ENCODE data around the gene SOWAHB. TPM values are rescaled to one million over a fixed set of nuclear protein-coding genes. Genes with fewer than 3 reads are reported as not detected.

SOWAHB gene
- polyA plus RNA-seq, 2 of the 4 experiments (the other 2 are of a cell fraction), result 0.04 to 0.10 TPM

DNA sequence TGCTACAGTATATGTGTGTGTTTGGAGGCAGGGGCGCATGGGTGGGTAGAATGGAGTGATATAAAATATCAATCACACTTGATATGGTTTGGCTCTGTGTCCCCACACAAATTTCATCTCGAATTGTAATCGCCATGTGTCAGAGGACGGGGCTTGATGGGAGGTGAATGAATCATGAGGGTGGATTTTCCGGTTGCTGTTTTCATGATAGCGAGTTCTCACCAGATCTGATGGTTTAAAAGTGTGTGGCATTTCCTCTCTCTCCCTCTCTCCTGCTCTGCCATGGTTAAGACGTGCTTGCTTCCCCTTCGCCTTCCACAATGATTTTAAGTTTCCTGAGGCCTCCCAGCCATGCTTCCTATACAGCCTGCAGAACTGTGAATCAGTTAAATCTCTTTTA, 14.8 kb downstream of the SOWAHB start (continued):
- TF ChIP-seq ESRRA (IDR thresholded peaks at IDR 0.05; ENCODE audit: borderline replicate concordance, low read length) (no peak), GATA3 (IDR thresholded peaks at IDR 0.05; ENCODE audit: borderline replicate concordance) (no peak)
- TF ChIP-seq, protein P1, sequence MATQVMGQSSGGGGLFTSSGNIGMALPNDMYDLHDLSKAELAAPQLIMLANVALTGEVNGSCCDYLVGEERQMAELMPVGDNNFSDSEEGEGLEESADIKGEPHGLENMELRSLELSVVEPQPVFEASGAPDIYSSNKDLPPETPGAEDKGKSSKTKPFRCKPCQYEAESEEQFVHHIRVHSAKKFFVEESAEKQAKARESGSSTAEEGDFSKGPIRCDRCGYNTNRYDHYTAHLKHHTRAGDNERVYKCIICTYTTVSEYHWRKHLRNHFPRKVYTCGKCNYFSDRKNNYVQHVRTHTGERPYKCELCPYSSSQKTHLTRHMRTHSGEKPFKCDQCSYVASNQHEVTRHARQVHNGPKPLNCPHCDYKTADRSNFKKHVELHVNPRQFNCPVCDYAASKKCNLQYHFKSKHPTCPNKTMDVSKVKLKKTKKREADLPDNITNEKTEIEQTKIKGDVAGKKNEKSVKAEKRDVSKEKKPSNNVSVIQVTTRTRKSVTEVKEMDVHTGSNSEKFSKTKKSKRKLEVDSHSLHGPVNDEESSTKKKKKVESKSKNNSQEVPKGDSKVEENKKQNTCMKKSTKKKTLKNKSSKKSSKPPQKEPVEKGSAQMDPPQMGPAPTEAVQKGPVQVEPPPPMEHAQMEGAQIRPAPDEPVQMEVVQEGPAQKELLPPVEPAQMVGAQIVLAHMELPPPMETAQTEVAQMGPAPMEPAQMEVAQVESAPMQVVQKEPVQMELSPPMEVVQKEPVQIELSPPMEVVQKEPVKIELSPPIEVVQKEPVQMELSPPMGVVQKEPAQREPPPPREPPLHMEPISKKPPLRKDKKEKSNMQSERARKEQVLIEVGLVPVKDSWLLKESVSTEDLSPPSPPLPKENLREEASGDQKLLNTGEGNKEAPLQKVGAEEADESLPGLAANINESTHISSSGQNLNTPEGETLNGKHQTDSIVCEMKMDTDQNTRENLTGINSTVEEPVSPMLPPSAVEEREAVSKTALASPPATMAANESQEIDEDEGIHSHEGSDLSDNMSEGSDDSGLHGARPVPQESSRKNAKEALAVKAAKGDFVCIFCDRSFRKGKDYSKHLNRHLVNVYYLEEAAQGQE (IDR thresholded peaks at IDR 0.05), result no peak

DNA sequence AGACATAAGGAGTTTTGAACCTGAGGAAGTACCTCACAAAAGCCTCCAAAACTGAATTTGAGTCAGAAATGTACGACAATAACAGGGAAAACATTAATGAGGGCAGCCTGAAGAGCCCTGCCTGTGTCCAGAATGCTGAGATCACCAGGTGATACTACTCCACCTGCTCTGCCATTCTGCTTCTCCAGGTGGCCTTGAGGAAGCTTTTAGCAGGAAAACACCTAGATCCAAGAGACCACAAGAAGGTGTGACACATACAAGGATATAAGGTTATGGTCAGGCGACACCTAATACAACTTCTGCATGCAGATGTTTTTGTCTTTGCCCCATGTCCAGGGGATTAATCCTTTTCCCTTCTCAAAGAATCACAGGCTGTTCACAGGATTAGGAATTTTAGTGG, 15.3 kb downstream of the SOWAHB start:
- H3K4me2 ChIP-seq, result no peak overlapping the region
- TF ChIP-seq, protein P2, sequence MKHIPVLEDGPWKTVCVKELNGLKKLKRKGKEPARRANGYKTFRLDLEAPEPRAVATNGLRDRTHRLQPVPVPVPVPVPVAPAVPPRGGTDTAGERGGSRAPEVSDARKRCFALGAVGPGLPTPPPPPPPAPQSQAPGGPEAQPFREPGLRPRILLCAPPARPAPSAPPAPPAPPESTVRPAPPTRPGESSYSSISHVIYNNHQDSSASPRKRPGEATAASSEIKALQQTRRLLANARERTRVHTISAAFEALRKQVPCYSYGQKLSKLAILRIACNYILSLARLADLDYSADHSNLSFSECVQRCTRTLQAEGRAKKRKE (CRISPR knock-in tag; IDR thresholded peaks at IDR 0.05; ENCODE audit: low read depth), result no peak
- TF ChIP-seq RFX5 (IDR thresholded peaks at IDR 0.05) (no peak), MYC (IDR thresholded peaks at IDR 0.05; ENCODE audit: borderline replicate concordance, low read length) (no peak), EP300 (IDR thresholded peaks at IDR 0.05) (no peak), MAFK (IDR thresholded peaks at IDR 0.05; ENCODE audit: partially characterized antibody) (no peak), PHF8 (IDR thresholded peaks at IDR 0.05; ENCODE audit: borderline replicate concordance, low read depth) (no peak), HOXB5 (CRISPR knock-in tag; IDR thresholded peaks at IDR 0.05) (no peak), GATA3 (IDR thresholded peaks at IDR 0.05; ENCODE audit: borderline replicate concordance) (no peak), HEYL (CRISPR knock-in tag; IDR thresholded peaks at IDR 0.05) (no peak), POLR2A (IDR thresholded peaks at IDR 0.05; ENCODE audit: low read length) (no peak), CHD4 (IDR thresholded peaks at IDR 0.05; ENCODE audit: borderline replicate concordance) (no peak)
- TF ChIP-seq, protein P3, sequence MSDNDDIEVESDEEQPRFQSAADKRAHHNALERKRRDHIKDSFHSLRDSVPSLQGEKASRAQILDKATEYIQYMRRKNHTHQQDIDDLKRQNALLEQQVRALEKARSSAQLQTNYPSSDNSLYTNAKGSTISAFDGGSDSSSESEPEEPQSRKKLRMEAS (IDR thresholded peaks at IDR 0.05), result no peak
- TF ChIP-seq, protein P4, sequence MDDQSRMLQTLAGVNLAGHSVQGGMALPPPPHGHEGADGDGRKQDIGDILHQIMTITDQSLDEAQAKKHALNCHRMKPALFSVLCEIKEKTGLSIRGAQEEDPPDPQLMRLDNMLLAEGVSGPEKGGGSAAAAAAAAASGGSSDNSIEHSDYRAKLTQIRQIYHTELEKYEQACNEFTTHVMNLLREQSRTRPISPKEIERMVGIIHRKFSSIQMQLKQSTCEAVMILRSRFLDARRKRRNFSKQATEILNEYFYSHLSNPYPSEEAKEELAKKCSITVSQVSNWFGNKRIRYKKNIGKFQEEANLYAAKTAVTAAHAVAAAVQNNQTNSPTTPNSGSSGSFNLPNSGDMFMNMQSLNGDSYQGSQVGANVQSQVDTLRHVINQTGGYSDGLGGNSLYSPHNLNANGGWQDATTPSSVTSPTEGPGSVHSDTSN (IDR thresholded peaks at IDR 0.05), result no peak
- TF ChIP-seq, protein P5, sequence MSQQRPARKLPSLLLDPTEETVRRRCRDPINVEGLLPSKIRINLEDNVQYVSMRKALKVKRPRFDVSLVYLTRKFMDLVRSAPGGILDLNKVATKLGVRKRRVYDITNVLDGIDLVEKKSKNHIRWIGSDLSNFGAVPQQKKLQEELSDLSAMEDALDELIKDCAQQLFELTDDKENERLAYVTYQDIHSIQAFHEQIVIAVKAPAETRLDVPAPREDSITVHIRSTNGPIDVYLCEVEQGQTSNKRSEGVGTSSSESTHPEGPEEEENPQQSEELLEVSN (IDR thresholded peaks at IDR 0.05; ENCODE audit: borderline replicate concordance, low read depth), result no peak
- no peak for FAIRE-seq
- H3K27ac ChIP-seq, result no peak overlapping the region
- ChIA-PET POLR2A (no interaction called here), CTCF (no interaction called here)
- H3K9me3 ChIP-seq, result no peaks in the 10 kb centered on the region
- WGBS (ENCODE audit: missing lambda C conversion rate), result 40% methylated on average over 2 of the region's 2 CpGs
- DNase-seq (ENCODE audit: low read depth in 1 of 2, low spot score in 1 of 2), result no peak
- H3K4me1 ChIP-seq, result no peaks in the 10 kb centered on the region
- no peak overlapping the region for H3K4me3 ChIP-seq
- no peak for ATAC-seq

DNA sequence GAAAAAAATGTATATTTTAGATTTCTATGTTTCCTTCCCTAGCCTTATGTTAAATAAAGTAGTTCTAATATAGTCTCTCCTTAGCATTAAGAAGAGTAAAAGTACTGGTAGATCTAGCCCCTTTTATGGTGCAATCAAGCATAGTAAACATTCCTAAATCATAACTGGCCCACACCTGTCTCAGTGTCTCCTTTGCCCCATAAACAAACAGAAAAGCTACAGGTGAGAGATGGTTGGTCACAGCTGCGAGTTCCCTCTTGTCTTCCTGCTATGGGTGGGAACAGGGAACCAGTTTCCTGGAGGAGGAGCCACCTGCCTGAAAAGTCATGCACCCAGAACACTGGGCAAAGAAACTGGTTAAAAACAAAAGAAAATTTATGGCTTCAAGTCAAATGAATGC, 16.6 kb downstream of the SOWAHB start:
- POLR2A ChIA-PET, result no interaction called here
- ATAC-seq (no peak), FAIRE-seq (no peak), DNase-seq (ENCODE audit: low read depth in 1 of 2, low spot score in 1 of 2) (no peak)
- TF ChIP-seq ZNF302 (CRISPR knock-in tag; IDR thresholded peaks at IDR 0.05), result no peak
- TF ChIP-seq, protein P6, sequence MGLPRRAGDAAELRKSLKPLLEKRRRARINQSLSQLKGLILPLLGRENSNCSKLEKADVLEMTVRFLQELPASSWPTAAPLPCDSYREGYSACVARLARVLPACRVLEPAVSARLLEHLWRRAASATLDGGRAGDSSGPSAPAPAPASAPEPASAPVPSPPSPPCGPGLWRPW (IDR thresholded peaks at IDR 0.05), result no peak
- TF ChIP-seq BHLHE40 (IDR thresholded peaks at IDR 0.05; ENCODE audit: low read depth, low read length), result no peak
- no peak for TF ChIP-seq FOSB (CRISPR knock-in tag; IDR thresholded peaks at IDR 0.05)
- no peak for TF ChIP-seq RAD21 (conservative IDR thresholded peaks at IDR 0.05 in 1 of 2, IDR thresholded peaks at IDR 0.05 in 1 of 2)
- TF ChIP-seq RNF2 (IDR thresholded peaks at IDR 0.05; ENCODE audit: borderline replicate concordance, low read depth), result no peak
- no peak for TF ChIP-seq HEYL (CRISPR knock-in tag; IDR thresholded peaks at IDR 0.05)
- H3K27ac ChIP-seq, result no peak overlapping the region
- no peaks in the 10 kb centered on the region for H3K9me3 ChIP-seq
- H3K4me2 ChIP-seq, result no peak overlapping the region
- H3K4me3 ChIP-seq, result no peak overlapping the region
- 27% methylated on average over 1 of the region's 1 CpG for WGBS (ENCODE audit: missing lambda C conversion rate)
- CTCF ChIA-PET, result no interaction called here
- no peaks in the 10 kb centered on the region for H3K4me1 ChIP-seq
